Stimulated activated CD8-positive, alpha-beta memory T cell treated with anti-CD3 and anti-CD28 coated beads, Interleukin-15, amount 100 ng/mL, for 48 hours (primary cell): ENCODE data around the gene AGO3.
A peak's percentile ranks its signal among the peaks of the same experiment; 100 is the strongest.

Experiments used
- DNase-seq, 2 donors: peaks; one replicate each; pipeline ENCODE4 v3.0.0-alpha.2; 2020; ENCODE audit warnings: low read depth in 2 of 2

AGO3 gene

GRCh38 chr1:36096500-36097432, 165.9 kb downstream of the AGO3 start:
- DNase-seq, result no peak

GRCh38 chr1:36097693-36098585, 167.0 kb downstream of the AGO3 start:
- DNase-seq, result no peak

GRCh38 chr1:36098650-36099365, 167.9 kb downstream of the AGO3 start:
- DNase-seq, result no peak

GRCh38 chr1:36099681-36100341, 168.9 kb downstream of the AGO3 start:
- peak; percentile 46 to 48 for DNase-seq

GRCh38 chr1:36100376-36100775, 169.5 kb downstream of the AGO3 start:
- DNase-seq, result no peak

- DNase-seq, result no peak
Observed at GRCh38 chr1:36101546-36101945, 170.6 kb downstream of the AGO3 start.

GRCh38 chr1:36106269-36106668, 175.4 kb downstream of the AGO3 start:
- DNase-seq, result no peak

GRCh38 chr1:36107394-36107793, 176.5 kb downstream of the AGO3 start:
- DNase-seq, result no peak

GRCh38 chr1:36108314-36108713, 177.4 kb downstream of the AGO3 start:
- no peak for DNase-seq

GRCh38 chr1:36109041-36109679, 178.3 kb downstream of the AGO3 start:
- peak; percentile 11 to 15 for DNase-seq

- DNase-seq, result no peak
Observed at GRCh38 chr1:36111151-36111550, 180.2 kb downstream of the AGO3 start.

- DNase-seq, result no peak
Observed at GRCh38 chr1:36112823-36113222, 181.9 kb downstream of the AGO3 start.

GRCh38 chr1:36114371-36114770, 183.5 kb downstream of the AGO3 start:
- DNase-seq, result no peak

- DNase-seq, result no peak
Observed at GRCh38 chr1:36115200-36115669, 184.3 kb downstream of the AGO3 start.

- no peak for DNase-seq
Observed at GRCh38 chr1:36115931-36116330, 185.0 kb downstream of the AGO3 start.

- DNase-seq, result no peak
Observed at GRCh38 chr1:36116901-36117300, 186.0 kb downstream of the AGO3 start.

GRCh38 chr1:36118447-36119204, 187.7 kb downstream of the AGO3 start:
- no peak for DNase-seq

- DNase-seq, result no peak
Observed at GRCh38 chr1:36119456-36119855, 188.6 kb downstream of the AGO3 start.
